ENCODE measurements around the gene SLC25A29.
"Not testable (repeated sequence)": the region's sequence is repeated elsewhere in the genome, so short reads cannot be mapped to it uniquely, and the experiment has no call there.

SLC25A29 gene

GRCh38 chr14:100306101-100306997 is at the start of gene SLC25A29:
TSS of gene SLC25A29 (minus strand) at chr14:100306444. CDS start at chr14:100306232, 212 bp downstream.
- peak; percentile 94 for DNase-seq

GRCh38 chr14:100350986-100351385 is 44.7 kb upstream of the SLC25A29 start:
- DNase-seq = no peak

- DNase-seq = no peak
These were observed 44.2 kb upstream of the SLC25A29 start for GRCh38 chr14:100350276-100350926.

- no peak for DNase-seq
These were observed 42.8 kb upstream of the SLC25A29 start for GRCh38 chr14:100348784-100349685.

GRCh38 chr14:100348253-100348729 is 42.0 kb upstream of the SLC25A29 start:
- no peak for DNase-seq

- no peak for DNase-seq
These were observed 40.3 kb upstream of the SLC25A29 start for GRCh38 chr14:100346306-100347091.

GRCh38 chr14:100345711-100346110 is 39.5 kb upstream of the SLC25A29 start:
- DNase-seq = no peak

GRCh38 chr14:100344657-100345056 is 38.4 kb upstream of the SLC25A29 start:
- not testable (repeated sequence) for DNase-seq

- not testable (repeated sequence) for DNase-seq
These were observed 36.6 kb upstream of the SLC25A29 start for GRCh38 chr14:100342826-100343225.

GRCh38 chr14:100342195-100342594 is 36.0 kb upstream of the SLC25A29 start:
- DNase-seq = no peak

GRCh38 chr14:100341301-100342031 is 35.2 kb upstream of the SLC25A29 start:
- DNase-seq = peak; percentile 65

GRCh38 chr14:100340423-100340813 is 34.2 kb upstream of the SLC25A29 start:
- DNase-seq = no peak

GRCh38 chr14:100339766-100340422 is 33.6 kb upstream of the SLC25A29 start:
- DNase-seq = no peak

GRCh38 chr14:100336618-100337530 is 30.6 kb upstream of the SLC25A29 start:
- DNase-seq = no peak

- no peak for DNase-seq
These were observed 28.7 kb upstream of the SLC25A29 start for GRCh38 chr14:100334904-100335303.

GRCh38 chr14:100333827-100334226 is 27.6 kb upstream of the SLC25A29 start:
- DNase-seq = no peak

- DNase-seq = no peak
These were observed 27.1 kb upstream of the SLC25A29 start for GRCh38 chr14:100333311-100333710.

- DNase-seq = no peak
These were observed 26.6 kb upstream of the SLC25A29 start for GRCh38 chr14:100332797-100333196.

GRCh38 chr14:100332071-100332639 is 25.9 kb upstream of the SLC25A29 start:
- no peak for DNase-seq
